ENCODE measurements around the gene IQSEC2.

Gene IQSEC2

DNA sequence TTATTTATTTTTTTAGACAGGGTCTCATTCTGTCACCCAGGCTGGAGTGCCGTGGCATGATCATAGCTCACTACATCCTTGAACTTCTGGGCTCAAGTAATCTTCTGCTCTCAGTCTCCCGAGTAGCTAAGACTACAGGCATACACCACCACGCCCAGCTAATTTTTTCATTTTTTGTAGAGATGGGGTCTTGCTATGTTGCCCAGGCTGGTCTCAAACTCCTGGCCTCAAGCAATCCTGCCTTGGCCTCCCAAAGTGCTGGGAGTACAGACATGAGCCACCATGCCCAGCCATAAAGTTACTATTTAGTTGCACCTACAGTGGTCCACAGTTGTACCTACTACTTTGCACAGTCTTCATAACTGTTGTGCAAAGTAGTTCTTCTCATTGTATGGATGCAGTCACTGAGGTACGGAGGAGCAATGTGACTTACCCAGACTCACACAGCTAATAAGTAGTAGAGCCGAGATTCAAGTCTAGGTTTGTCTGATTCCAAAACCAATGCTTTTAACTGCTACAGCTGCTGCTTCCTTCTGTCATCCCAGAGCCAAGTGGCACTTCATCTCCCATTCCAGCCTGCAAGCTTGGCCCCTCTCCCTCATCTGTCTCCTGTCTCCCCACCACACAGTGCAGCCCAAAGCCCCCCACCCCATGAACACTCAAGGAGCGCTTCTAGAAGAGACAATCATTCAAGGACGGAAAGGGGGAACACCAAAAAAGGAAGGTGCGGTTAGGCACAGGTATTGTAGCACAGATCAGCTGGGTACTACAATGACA, 24.0 kb upstream of the IQSEC2 start:
- DNase-seq (ENCODE audit: low read depth), result no peak

DNA sequence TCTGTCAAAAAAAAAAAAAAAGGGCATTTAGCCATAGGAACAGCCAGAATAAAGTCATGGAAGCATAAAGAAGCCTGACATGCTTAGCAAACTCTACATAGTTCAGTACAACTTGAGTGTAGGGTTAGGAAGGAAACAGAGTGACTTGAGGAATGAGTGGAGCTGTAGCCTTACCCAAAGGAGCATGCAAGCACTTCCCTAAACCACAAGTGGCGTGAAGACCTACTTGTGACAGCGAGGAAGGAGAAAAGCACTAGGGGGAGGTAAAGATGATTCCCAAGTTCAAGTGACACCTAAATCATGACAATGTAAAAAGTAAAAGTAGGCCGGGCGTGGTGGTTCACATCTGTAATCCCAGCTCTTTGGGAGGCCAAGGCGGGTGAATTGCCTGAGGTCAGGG, 21.8 kb upstream of the IQSEC2 start:
- DNase-seq (ENCODE audit: low read depth), result no peak

DNA sequence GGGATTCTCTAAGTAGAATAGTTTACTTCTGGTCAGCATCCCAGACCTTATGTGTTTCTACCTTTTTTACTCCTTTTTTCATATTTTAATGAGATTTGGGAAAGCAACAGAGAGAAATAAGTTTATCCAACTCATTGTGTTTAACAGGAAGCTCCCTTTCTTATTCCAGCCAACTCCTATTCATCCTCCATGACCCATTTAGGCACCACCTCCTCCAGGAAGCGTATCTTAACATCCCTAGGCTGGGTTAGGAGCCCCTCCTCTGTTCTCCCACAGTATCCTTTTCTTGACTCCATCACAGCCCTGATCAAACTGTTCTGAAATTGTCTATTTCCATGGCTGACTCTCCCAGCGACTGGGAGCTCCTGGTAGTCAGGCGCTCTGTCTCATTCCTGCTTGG, 18.8 kb upstream of the IQSEC2 start:
- no peak for DNase-seq (ENCODE audit: low read depth)

DNA sequence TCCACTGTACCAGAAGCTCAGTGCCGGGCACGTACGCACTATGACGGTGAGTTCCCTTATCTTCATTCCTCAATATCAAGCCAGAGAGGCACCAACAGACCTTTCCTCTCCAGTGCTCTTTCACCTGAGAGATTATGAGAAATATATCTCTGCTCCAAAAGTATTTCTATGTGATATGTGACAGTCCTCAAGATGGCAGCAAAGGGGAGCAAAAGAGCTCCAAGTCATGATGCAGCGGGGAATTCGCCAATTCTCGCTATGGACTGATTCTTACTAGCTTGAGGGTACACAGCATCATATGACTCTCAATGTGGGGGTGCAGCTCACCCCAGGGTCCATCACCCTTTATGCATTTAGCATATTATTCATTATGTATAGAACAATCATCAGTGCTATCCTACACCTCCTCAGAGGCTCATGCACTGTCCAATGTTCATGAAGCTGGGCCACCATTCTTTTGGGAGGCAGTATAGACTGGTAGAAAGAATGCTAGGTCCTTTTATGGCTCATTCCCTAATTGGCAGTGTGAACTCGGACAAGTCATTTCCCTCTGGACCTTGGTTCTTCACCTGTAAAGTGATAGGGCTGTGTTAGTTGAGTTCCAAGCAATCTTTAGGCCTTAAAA, 12.8 kb upstream of the IQSEC2 start:
- DNase-seq (ENCODE audit: low read depth), result no peak

DNA sequence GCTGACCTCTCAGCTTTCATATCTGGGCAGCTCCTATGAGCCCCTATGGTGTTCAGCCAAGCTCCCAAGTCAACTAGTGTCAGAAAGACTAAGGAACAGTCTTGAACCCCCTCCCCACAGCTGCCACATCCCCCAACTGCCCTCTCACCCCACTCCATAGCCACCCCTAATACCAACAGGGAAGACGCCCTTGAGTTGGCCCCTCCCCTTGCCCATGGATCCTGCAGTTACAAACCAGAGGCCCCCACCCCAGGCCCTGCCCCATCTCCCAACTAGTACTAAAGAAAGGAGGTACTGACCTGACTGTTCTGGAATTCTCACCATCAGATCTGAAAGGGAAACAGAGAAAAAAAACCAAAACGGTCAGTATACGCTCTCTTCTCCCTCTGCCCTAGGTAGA, 10.2 kb upstream of the IQSEC2 start:
- no peak for DNase-seq (ENCODE audit: low read depth)

DNA sequence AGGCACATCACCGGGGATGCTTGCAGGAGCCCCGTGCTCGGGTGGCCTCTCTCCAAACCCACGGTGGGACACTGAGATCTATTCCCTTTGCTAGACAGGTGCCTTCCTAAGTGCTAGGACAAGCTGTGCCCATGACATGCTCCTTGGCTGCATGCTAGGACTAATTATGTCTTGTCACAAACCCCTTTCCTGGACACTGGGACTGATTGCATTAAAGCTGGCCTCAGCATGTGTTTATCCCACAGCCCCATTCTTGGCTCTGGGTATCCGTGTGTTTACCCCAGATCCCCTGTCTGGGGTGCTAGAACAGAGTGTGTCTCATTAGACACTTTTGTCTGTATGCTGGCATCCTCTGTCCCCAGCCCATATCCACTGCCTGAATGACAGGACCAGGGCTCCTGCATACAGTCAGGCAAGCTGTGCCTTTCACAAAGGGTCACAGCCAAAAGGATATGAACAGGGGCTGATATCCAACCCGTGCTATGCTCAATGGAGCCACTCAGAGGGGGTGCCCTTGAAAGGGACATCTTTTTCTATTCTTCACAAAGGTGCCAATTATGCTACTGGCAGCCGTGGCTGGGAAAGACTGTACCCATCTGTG, 9.2 kb upstream of the IQSEC2 start:
- no peak for DNase-seq (ENCODE audit: low read depth)

DNA sequence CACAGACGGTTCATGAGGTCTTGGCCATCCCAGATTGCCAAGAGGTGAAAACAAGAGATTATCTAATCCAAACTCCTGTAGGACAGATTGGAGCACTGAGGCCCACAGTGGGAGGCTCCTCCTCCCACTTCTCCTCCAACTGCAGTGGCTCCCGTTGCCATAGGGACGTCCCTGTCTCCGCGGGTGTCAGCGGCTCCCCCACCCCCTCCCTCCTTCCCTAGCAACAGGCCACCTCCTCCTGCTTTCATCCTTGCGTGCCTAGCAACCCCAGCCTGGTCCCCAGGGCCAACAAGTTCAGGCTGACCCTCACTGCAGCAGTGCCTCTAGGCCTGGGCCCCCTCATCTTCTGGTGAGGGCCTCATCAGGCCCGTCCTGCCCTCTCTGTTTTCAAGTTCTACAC, 6.8 kb upstream of the IQSEC2 start:
- no peak for DNase-seq (ENCODE audit: low read depth)

DNA sequence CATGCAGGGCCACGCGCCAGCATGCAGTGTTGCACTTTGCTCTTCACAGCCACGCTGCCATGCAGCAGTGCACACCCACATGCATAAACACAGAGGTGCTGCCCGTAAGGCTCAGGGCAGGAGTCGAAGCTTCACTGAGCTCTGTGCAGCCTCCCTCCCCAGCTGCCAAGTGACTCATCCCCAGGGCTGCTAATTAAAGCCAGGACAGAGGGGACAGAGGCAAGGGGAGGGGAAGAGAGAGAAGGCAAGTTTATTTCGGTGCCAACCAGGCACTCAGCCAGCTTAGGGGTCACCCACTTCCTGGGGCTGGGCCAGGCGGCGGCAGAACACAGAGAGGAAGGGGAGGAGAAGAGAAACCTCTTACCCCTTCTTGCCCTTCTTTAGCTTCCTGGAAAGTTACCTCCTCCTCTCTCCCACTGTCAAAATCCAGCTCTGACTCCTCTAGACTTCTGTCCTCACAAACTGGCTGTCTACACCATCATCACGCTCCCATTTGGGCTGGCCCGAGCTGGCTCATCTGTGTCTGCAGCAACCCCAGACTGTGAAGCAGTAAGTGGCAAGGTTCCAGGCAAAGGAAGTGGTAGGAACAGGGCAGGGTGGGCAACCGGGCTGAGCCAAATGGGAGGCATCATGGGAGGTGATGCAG, 6.2 kb upstream of the IQSEC2 start:
- DNase-seq (ENCODE audit: low read depth), result no peak

DNA sequence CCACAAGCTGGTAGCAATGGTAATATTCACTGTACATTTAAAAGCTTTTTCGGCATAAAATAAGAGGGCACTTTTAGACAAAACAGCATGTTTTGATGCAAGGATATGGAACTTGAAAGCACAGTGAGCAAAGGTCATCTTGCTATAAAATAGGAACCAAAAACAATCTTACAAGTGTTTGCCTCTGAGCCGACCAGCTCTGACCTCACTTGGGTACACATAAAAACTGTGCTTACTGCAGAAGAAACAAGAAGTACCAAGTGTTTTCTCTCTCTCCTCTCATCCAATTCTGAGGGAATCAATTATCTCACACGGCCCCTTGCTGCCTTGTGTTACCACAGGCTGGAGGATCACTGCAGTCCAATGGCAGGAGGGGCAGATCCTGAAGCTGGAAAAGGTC, 4.8 kb upstream of the IQSEC2 start:
- no peak for DNase-seq (ENCODE audit: low read depth)

DNA sequence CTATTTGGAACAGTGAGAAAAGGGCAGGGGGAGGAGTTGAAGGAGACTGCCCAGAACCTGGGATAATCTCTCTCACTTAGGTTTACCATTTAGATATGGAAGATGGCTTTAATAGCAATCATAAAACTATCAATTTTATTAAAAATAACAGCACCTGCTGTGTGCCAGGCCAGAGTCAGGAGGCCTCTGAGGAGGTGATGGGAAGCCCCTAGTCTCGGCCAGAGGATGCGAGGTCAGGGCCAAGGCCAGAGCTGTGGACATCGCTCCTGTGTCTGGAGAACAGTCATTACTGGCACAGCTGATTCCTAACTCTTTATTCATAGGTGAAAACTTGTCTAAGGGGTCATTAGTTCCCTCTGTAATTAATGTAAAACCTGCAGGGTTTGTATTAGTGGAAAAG, 4.2 kb upstream of the IQSEC2 start:
- DNase-seq (ENCODE audit: low read depth), result no peak

DNA sequence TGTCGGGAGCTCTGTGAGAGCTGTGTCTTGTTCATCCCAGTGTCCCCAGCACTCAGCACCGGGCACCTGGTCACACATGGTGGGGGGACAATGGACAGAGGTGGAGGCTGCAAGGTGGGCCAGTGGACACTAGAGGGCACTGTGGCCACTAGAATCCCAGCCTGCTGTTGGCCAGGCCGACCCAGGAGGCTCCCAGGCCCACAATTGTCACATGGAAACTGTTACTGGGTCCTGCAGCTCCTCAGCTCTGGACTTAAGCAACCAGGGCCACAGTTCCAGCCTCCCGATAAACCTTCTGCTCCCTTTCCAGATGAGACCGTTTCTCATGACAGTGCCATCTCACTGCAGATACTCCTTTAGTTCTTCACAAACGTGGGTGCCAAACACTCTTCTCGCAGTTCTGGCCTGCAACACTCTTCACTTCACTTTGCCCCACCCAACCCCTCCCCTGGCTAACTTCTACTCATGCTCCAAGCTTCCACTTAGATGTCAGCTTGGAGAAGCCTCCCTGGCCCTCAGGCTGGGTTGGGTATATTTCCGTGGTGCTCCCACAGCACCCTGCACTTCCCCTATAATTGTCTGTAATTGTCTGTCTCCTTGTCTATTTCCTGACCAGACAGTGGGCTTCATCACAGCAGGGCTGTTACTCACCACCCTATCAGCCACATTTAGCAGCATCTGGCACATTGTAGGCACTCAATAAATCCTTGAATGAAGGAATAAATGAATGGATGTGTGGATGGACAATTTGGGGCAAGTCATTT, 3.5 kb upstream of the IQSEC2 start:
- DNase-seq (ENCODE audit: low read depth), result no peak

DNA sequence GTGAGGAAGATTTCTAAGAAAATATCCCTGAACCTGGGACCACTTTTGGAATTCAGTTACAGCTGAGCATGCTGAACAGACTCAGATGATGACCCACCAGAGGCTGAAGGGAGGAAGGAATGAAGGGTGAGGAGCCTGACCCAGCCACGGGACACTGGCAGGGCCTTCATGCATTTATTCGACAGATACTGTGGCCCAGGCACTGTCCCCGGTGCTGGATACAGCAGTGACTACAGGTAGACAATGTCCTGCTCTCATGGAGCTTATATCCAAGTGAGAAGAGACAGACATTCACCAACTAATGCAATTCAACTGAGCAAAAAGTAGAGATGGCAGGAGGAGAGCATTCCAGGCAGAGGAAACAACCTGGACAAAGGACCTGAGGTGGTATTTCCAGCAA, 2.2 kb upstream of the IQSEC2 start:
- no peak for DNase-seq (ENCODE audit: low read depth)

DNA sequence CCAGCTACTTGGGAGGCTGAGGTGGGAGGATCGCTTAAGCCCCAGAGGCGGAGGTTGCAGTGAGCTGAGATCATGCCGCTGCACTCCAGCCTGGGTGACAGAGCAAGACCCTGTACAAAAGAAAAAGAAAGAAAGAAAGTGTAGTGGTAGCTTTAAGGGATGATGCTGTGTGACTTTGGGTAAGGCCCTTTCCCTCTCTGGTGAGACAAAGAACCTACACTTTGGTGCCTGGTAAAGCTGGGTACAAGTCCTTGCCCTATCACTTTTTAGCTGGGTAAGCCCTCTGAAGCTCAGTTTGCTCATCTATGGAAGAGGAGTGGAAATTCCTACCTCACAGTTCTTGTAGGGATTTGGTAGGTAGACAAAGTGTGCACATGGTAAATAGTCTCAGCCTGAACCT, 1.7 kb upstream of the IQSEC2 start:
- DNase-seq (ENCODE audit: low read depth), result no peak

DNA sequence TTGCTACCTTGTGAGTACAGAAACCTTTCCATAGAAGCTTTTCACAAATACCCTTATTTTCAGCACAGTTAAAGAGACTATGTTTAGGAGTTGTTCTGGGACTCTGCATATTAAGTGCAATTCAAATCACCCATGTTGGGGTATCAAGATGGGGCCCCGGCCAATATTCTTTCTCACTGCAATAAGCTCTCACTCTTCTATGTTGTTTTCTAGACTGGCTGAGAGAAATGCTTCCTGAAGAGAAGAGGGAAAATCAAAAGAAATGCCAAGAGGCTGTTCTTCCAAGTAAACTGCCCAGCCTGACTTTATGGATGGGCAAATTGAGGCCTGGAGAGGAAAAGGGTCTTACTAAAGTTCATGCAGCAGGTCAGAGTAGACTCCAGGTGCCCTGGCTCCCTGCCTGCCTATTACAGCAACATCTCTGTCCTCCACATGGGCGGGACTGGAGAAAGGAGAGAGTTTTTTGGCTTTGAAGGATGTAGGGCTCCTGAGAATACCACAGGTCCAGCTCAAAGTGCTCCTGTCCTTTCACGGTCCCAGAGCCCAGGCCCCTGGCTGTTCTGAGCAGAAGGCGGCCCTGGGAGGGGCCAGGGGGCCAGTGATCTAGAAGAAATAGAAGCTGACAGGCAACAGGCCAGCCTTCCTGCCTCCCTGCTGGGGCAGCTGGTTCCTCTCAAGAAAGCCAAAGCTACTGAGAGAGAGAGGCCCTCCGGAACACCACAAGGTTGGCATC, 745 bp upstream of the IQSEC2 start:
- DNase-seq (ENCODE audit: low read depth), result no peak

DNA sequence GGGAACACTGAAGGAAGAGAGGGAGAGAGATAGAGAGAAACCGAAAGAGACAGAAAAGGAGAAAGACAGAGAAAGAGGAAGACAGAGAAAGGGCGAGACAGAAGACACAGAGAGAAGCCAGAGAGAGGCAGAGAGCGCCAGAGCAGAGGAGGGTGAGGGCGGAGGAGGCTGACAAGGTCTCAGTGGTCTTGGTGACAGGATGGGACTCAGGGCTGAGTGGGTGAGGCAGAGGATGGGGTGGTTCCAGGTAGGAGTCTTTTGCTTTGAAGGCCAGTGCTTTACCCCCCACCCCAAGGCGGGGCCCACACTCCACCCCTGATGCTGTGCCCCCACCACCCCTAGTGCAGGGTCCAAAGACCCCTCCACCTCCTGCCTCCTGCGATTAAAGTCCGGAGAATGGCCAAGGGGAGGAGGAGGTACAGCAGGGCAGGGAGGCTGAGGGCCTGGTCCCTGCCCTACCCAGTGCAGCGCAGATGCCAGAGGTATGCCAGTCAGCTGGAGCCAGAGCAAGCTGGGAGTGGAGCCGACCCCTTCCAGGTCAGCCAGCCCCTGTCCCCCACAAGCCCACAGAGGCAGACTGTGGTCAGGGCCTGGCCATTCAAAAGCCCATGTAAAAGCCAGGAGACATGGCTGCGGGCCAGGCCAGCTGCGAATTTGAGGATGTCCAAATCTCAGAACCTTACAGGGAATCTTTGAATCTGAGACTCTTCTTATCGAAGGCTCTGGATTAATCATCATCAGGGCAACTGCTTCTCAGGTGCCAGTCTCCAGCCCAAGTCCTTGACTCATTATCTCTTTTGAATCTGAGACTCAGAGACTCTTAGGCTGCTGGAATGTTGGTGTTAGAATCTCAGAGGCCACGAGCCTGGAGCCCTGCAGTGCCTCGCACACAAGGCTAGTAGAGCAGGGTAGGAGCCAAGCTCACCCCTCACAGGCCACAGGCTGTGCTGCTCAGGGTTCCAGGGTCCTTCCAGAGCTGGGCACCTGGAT, 758 bp downstream of the IQSEC2 start:
- DNase-seq (ENCODE audit: low read depth), result no peak

DNA sequence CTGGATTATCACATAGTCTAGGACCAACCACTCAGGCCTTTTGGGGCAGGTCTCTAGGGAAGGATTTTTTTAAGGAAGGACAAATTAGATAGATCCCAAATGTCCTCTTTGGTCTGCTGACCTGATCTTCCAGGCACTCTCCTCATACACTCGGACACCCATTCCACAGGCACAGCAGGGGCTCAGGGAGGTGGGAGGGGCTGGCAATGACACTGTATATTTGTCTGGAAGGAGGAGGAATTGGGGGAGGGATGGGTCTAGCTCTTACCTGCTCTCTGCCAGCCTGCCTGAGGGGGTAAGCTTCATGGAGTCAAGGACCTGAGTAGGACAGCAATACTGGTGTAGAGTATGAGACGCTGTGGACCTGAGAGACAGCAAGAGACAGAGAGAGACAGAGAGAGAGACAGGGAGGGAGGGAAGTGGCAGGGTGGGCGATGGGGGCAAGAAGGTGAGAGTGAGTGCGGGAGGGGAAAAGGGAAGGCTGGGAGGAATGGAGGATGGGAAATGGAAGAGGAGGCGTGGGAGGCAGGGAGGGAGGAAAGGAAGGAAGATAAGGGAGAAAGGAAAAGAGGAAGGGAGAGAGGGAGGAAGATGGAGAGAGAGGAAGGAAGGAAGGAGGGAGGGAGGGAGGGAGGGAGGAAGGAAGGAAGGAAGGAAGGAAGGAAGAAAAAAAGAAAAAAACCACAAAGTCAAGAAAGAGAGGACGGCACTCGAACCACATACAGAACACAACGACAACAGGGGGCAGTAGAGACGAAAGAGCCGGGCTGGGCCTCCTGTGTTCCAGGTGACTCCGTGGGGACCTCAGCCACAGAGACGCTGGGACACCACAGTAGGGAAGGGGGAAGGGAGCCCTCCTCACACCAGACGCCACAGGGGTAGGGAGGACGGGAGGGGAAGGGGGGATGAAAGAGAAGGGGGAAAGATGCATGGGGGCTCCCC, 1.8 kb downstream of the IQSEC2 start:
- DNase-seq (ENCODE audit: low read depth), result no peak

DNA sequence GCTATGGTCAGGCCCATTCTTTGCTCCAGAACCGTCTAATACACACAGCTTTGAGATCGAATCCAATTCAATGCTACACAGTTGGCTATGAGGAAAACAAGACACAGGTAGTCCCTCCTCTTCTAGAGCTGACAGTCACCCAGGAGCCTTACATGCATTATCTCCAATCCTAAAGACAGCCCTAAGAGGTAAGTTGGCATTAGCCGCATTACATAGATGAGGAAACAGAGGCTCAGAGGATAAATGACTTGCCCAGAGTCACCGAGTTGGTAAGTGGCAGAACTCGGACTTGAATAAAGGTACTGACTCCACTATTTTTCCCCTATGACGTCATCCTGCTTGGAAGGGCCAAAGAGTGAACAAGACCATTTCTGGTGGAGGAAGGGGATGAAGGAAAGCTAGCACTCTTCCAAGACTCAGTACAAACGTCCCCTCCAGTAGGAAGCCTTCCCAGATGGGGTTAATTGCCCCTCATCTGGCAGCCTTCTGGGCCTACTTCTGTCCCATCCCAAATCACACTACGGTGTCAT, 8.5 kb downstream of the IQSEC2 start:
- DNase-seq (ENCODE audit: low read depth), result no peak

DNA sequence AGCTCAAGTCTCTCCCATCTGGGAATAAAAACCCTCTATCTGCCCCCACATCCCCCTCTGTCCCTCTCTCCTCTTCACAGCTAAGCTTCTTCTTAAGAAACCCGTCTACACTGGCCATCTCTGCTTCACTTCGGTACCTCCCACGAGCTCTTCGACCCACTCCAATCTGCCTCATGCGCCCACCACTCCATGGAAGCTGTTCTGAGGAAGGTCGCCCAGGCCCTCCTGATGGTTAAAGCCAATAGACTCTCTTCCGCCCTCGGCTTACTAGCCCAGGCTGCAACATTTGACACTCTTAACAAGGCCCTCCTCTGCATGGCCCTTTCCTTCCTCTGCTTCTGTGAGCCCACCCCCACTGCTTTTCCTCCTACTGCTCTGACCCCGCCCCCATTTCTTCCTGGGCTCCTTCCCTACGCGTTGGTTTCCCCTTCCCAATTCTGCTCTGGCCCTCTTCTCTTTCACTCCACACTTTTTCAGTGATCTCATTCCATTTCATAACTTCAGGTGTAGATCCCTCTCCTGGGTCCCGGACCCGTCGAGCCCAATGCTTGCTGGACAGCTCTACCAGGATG, 11.8 kb downstream of the IQSEC2 start:
- no peak for DNase-seq (ENCODE audit: low read depth)

DNA sequence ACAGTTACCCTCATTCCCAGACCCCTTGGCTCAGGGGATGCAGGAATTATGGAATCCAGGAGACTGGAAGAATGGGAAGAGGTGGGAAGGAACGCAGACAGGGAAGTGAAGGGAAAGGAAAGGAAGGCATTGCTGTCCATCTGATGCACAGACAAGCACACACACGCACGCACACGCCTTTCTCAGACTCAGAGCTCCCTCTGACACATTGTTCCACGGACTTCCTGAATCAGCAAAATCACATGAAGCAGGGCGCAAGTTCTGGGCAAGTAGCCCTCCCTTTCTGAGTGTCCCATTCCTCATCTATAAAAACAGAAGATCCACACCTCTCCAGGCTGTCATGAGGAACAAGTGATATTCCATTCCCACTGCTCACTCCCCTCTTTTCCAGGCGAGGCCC, 13.2 kb downstream of the IQSEC2 start:
- no peak for DNase-seq (ENCODE audit: low read depth)

Data from stimulated activated CD8-positive, alpha-beta memory T cell treated with anti-CD3 and anti-CD28 coated beads, Interleukin-15, amount 100 ng/mL, for 24 hours (primary cell).